Lower leg skin (tissue), 3 donors: Measurements from ENCODE around the gene GASK1B.

Experiments
- CTCF ChIP-seq, 3 donors: fragments of 450-650 bp; IDR thresholded peaks; one replicate each; pipeline ENCODE4 v1.5.1; 2016; ENCODE audit warnings: antibody characterized with exemption in 3 of 3, mild to moderate bottlenecking in 3 of 3, moderate library complexity in 2 of 3
- POLR2A ChIP-seq, 2 donors: fragments of 450-650 bp; IDR thresholded peaks; one replicate each; pipeline ENCODE4 v1.6.1; 2016 to 2017; ENCODE audit warnings: antibody characterized with exemption in 2 of 2, mild to moderate bottlenecking in 1 of 2, moderate library complexity in 1 of 2

- TF ChIP-seq CTCF (IDR thresholded peaks at IDR 0.05) (no peak), POLR2A (IDR thresholded peaks at IDR 0.05) (no peak)
These were observed 27.4 kb upstream of the GASK1B start for GRCh38 chr4:158200214-158200613.
